OCI-LY7 (cell line): Measurements from ENCODE around the gene RAB5IF. TPM values are rescaled to one million over a fixed set of nuclear protein-coding genes. Genes with fewer than 3 reads are reported as not detected.

Experiments
- BruUV-seq: library from RNA; stranded (reverse); fragments of 400-500 nt; replicated peaks from 2 replicates; lab custom pipeline; 2021; lab: Mats Ljungman, UMichigan
- CTCF ChIA-PET: fragments of 300-600 bp; sonication (Branson Sonifier 250); formaldehyde crosslinking; loops from one replicate; lab custom pipeline; 2022; ENCODE audit warnings: antibody characterized with exemption; ENCODE audit not compliant: unreplicated experiment; lab: Charles Lee
- POLR2A ChIA-PET: fragments of 300-600 bp; sonication (Branson Sonifier 250); formaldehyde crosslinking; loops from one replicate; lab custom pipeline; 2022; ENCODE audit warnings: antibody characterized with exemption; lab: Charles Lee
- DNase-seq: peaks from one replicate; pipeline ENCODE4 v3.0.0-alpha.2; 2015; ENCODE audit warnings: low spot score
- H2AFZ ChIP-seq: fragments of 200-600 bp; sonication (generic), shearing (Covaris generic); 2 replicates; pipeline ENCODE4 v1.6.1; 2014; ENCODE audit warnings: mild to moderate bottlenecking, antibody characterized with exemption, low read length, moderate library complexity
- H3K27ac ChIP-seq: fragments of 200-600 bp; sonication (generic); 2 replicates; pipeline ENCODE4 v1.5.1; 2014; ENCODE audit warnings: mixed run types, low read depth, mild to moderate bottlenecking, moderate library complexity, low read length, inconsistent platforms; ENCODE audit not compliant: poor library complexity, severe bottlenecking
- H3K36me3 ChIP-seq: fragments of 200-600 bp; sonication (generic); 2 replicates; pipeline ENCODE4 v1.6.1; 2014; ENCODE audit warnings: mild to moderate bottlenecking, antibody characterized with exemption, low read length, moderate library complexity, mixed read lengths; ENCODE audit not compliant: insufficient read depth
- H3K4me1 ChIP-seq: fragments of 200-600 bp; sonication (generic); 2 replicates; pipeline ENCODE4 v1.5.1; 2014; ENCODE audit warnings: mild to moderate bottlenecking, low read length; ENCODE audit not compliant: insufficient read depth, poor library complexity, severe bottlenecking
- H3K4me2 ChIP-seq: fragments of 200-600 bp; sonication (generic); 2 replicates; pipeline ENCODE4 v1.6.1; 2014; ENCODE audit warnings: mild to moderate bottlenecking, low read length
- H3K4me3 ChIP-seq: fragments of 200-600 bp; sonication (generic); 2 replicates; pipeline ENCODE4 v1.5.1; 2014; ENCODE audit warnings: mild to moderate bottlenecking, low read depth, low read length; ENCODE audit not compliant: poor library complexity, severe bottlenecking
- H3K79me2 ChIP-seq: fragments of 200-600 bp; sonication (generic); 2 replicates; pipeline ENCODE4 v1.6.1; 2016; ENCODE audit warnings: low read depth, mild to moderate bottlenecking, low read length, moderate library complexity, mixed read lengths; ENCODE audit not compliant: insufficient read depth
- H3K9me2 ChIP-seq: fragments of 200-600 bp; sonication (generic); 2 replicates; pipeline ENCODE4 v1.6.1; 2016; ENCODE audit warnings: mild to moderate bottlenecking, low read length, mixed read lengths; ENCODE audit not compliant: insufficient read depth
- H3K9me3 ChIP-seq: fragments of 200-600 bp; sonication (generic); 2 replicates; pipeline ENCODE4 v1.6.1; 2014; ENCODE audit warnings: mild to moderate bottlenecking, mixed run types, low read length, mixed read lengths
- H4K20me1 ChIP-seq: fragments of 200-600 bp; sonication (generic); 2 replicates; pipeline ENCODE4 v1.6.1; 2014; ENCODE audit warnings: mild to moderate bottlenecking, antibody characterized with exemption, low read length, moderate library complexity, mixed read lengths; ENCODE audit not compliant: insufficient read depth
- CTCF ChIP-seq: fragments of 200-600 bp; sonication (generic); conservative IDR thresholded peaks from 2 replicates; pipeline ENCODE4 v1.5.1; 2014; ENCODE audit warnings: mild to moderate bottlenecking, antibody characterized with exemption, low read length, moderate library complexity, mixed read lengths
- EZH2phosphoT487 ChIP-seq: fragments of 200-600 bp; sonication (generic); IDR thresholded peaks from 2 replicates; pipeline ENCODE4 v1.6.1; 2018; ENCODE audit warnings: low read depth, borderline replicate concordance, mild to moderate bottlenecking, mixed run types, antibody characterized with exemption, low read length, moderate library complexity, mixed read lengths
- intact Hi-C: fragments of 100-400 bp; cut with micrococcal nuclease; formaldehyde crosslinking; loops from one replicate; pipeline ENCODE4 v1.10.0; 2022; ENCODE audit not compliant: unreplicated experiment
- total RNA-seq, 2 experiments: library from RNA; depleted of rRNA in 1 of 2; stranded (reverse); fragments of >200 nt in 1 of 2; shearing (Covaris generic) in 1 of 2; gene quantifications; 2 replicates each; pipeline ENCODE4 v1.2.3, GENCODE V29; 2014 to 2022

The RAB5IF gene
- total RNA-seq, 2 experiments from 2014 or later = 66.6 to 94.8 TPM

GRCh38 chr20:36574366-36575135, 31.0 kb upstream of the RAB5IF start:
- Histone ChIP-seq H2AFZ (no peak overlapping the region), H3K36me3 (peaks cover 30% of the 10 kb centered on the region), H3K27ac (peak overlapping the region; percentile 69), H3K9me2 (no peaks in the 10 kb centered on the region), H3K79me2 (peaks cover 48% of the 10 kb centered on the region), H4K20me1 (no peaks in the 10 kb centered on the region), H3K4me2 (peak overlapping the region; percentile 85), H3K9me3 (no peaks in the 10 kb centered on the region), H3K4me1 (peaks cover 25% of the 10 kb centered on the region), H3K4me3 (peak overlapping the region; percentile 88)
- no TSS peak for BruUV-seq
- TF ChIP-seq CTCF (peak; percentile 29; the same call in 1 of the 2 replicates), EZH2phosphoT487 (no peak)
- peak; percentile 58 for DNase-seq
- CTCF ChIA-PET = interaction anchor here (0.6 kb wide), 1 partner anchor 30 kb away, joined by 4 read pairs; no protein-coding TSS in a partner anchor
- POLR2A ChIA-PET = interaction anchor here (1.6 to 1.8 kb wide), 2 partner anchors 20 to 30 kb away, joined by 5 to 10 read pairs; partner anchors contain the start of gene RAB5IF
- intact Hi-C loops = loop anchor here (5.0 kb wide), 1 partner anchor 112 kb away; no protein-coding TSS in a partner anchor

- Histone ChIP-seq H3K27ac (no peak overlapping the region), H3K79me2 (peaks cover 48% of the 10 kb centered on the region), H3K9me2 (no peaks in the 10 kb centered on the region), H4K20me1 (no peaks in the 10 kb centered on the region), H3K36me3 (peaks cover 43% of the 10 kb centered on the region), H3K9me3 (no peaks in the 10 kb centered on the region), H3K4me3 (no peak overlapping the region), H3K4me1 (peaks cover 25% of the 10 kb centered on the region), H3K4me2 (no peak overlapping the region), H2AFZ (no peak overlapping the region)
- DNase-seq = no peak
- CTCF ChIA-PET = no interaction called here
- intact Hi-C loops = no loop called here
- no peak for TF ChIP-seq CTCF
- BruUV-seq = no TSS peak
- POLR2A ChIA-PET = interaction anchor here (0.6 to 2.9 kb wide), 4 partner anchors 12 to 497 kb away, joined by 3 to 15 read pairs (median 4); no protein-coding TSS in a partner anchor
Observed at GRCh38 chr20:36576081-36576445, 29.5 kb upstream of the RAB5IF start.
